HFFc6 (cell line): ENCODE measurements around the gene SLC27A2. TPM values are rescaled to one million over a fixed set of nuclear protein-coding genes. Genes with fewer than 3 reads are reported as not detected.

Experiments
- DNase-seq: peaks from one replicate; pipeline ENCODE4 v3.0.0-alpha.2; 2018
- H3K27ac Mint-ChIP-seq: 2 replicates; pipeline ENCODE4 v1.8.0; 2020; ENCODE audit warnings: mild to moderate bottlenecking, mixed read lengths
- H3K27me3 Mint-ChIP-seq: 2 replicates; pipeline ENCODE4 v1.8.0; 2021; ENCODE audit warnings: mild to moderate bottlenecking, moderate library complexity, mixed read lengths; ENCODE audit not compliant: insufficient read depth
- H3K36me3 Mint-ChIP-seq: 2 replicates; pipeline ENCODE4 v1.8.0; 2021; ENCODE audit warnings: low read depth, mixed read lengths
- H3K4me1 Mint-ChIP-seq: 2 replicates; pipeline ENCODE4 v1.8.0; 2020; ENCODE audit warnings: low read depth, mixed read lengths
- H3K4me3 Mint-ChIP-seq: 2 replicates; pipeline ENCODE4 v1.8.0; 2020; ENCODE audit warnings: mild to moderate bottlenecking, moderate library complexity, mixed read lengths
- H3K9me3 Mint-ChIP-seq: 2 replicates; pipeline ENCODE4 v1.8.0; 2020; ENCODE audit warnings: mild to moderate bottlenecking, mixed read lengths
- CTCF ChIP-seq: fragments of 200-600 bp; sonication (generic); IDR thresholded peaks from 2 replicates; pipeline ENCODE4 v1.5.0; 2021; ENCODE audit warnings: antibody characterized with exemption, mild to moderate bottlenecking
- total RNA-seq, 6 experiments: library from RNA; stranded (reverse); fragmentation: NEBNext Ultra II Directional; extraction: Animal tissue kit (Norgen Biotek cat#: 25700); gene quantifications; 2 replicates in 1 of 6; 3 replicates in 5 of 6; pipeline ENCODE4 v1.2.3, GENCODE V29; 2021

The SLC27A2 gene
- total RNA-seq, 6 experiments from 2014 or later = 0.87 to 2.0 (median 1.3) TPM

- H3K9me3 Mint-ChIP-seq = no peaks in the 10 kb centered on the region
- H3K4me1 Mint-ChIP-seq = peaks cover 24% of the 10 kb centered on the region
- H3K36me3 Mint-ChIP-seq = no peaks in the 10 kb centered on the region
These were observed 80.0 kb downstream of the SLC27A2 start for GRCh38 chr15:50261981-50262380.

GRCh38 chr15:50262533-50262932, 80.5 kb downstream of the SLC27A2 start:
- peaks cover 19% of the 10 kb centered on the region for H3K4me1 Mint-ChIP-seq
- no peak overlapping the region for H3K27ac Mint-ChIP-seq
- H3K4me3 Mint-ChIP-seq = no peak overlapping the region
- H3K27me3 Mint-ChIP-seq = peaks cover 12% of the 10 kb centered on the region
- H3K36me3 Mint-ChIP-seq = no peaks in the 10 kb centered on the region
- no peaks in the 10 kb centered on the region for H3K9me3 Mint-ChIP-seq
- no peak for DNase-seq
- no peak for TF ChIP-seq CTCF

More at GRCh38 chr15:50261981-50262380, 80.0 kb downstream of the SLC27A2 start:
- TF ChIP-seq CTCF = no peak
- DNase-seq = no peak
- H3K27me3 Mint-ChIP-seq = peaks cover 12% of the 10 kb centered on the region
- H3K4me3 Mint-ChIP-seq = no peak overlapping the region
- no peak overlapping the region for H3K27ac Mint-ChIP-seq

- Mint-ChIP-seq H3K36me3 (no peaks in the 10 kb centered on the region), H3K27me3 (peaks cover 12% of the 10 kb centered on the region), H3K27ac (no peak within 1 kb of the TSS), H3K9me3 (no peaks in the 10 kb centered on the region), H3K4me1 (peaks cover 6% of the 10 kb centered on the region), H3K4me3 (no peak within 1 kb of the TSS)
- no peak for TF ChIP-seq CTCF
- no peak for DNase-seq
These were observed 83.6 kb downstream of the SLC27A2 start, which contains the start of gene HDC for GRCh38 chr15:50265620-50266019. TSS of gene HDC (minus strand) at chr15:50265726. CDS start at chr15:50265623, 103 bp downstream.

GRCh38 chr15:50267577-50267976, 85.6 kb downstream of the SLC27A2 start:
- no peak for DNase-seq

GRCh38 chr15:50275091-50275490, 93.1 kb downstream of the SLC27A2 start:
- Mint-ChIP-seq H3K4me3 (no peak overlapping the region), H3K4me1 (peaks cover 3% of the 10 kb centered on the region), H3K9me3 (no peaks in the 10 kb centered on the region), H3K27ac (no peak overlapping the region), H3K36me3 (peaks cover 14% of the 10 kb centered on the region), H3K27me3 (peaks cover 2% of the 10 kb centered on the region)
- TF ChIP-seq CTCF = no peak
- no peak for DNase-seq

More at GRCh38 chr15:50267577-50267976, 85.6 kb downstream of the SLC27A2 start:
- Mint-ChIP-seq H3K27me3 (peaks cover 8% of the 10 kb centered on the region), H3K4me1 (no peaks in the 10 kb centered on the region), H3K27ac (no peak overlapping the region), H3K9me3 (no peaks in the 10 kb centered on the region), H3K4me3 (no peak overlapping the region), H3K36me3 (no peaks in the 10 kb centered on the region)
- TF ChIP-seq CTCF = no peak

GRCh38 chr15:50275908-50276307, 93.9 kb downstream of the SLC27A2 start:
- Mint-ChIP-seq H3K27ac (no peak overlapping the region), H3K4me1 (peaks cover 9% of the 10 kb centered on the region), H3K27me3 (peaks cover 2% of the 10 kb centered on the region), H3K4me3 (no peak overlapping the region), H3K9me3 (no peaks in the 10 kb centered on the region), H3K36me3 (peaks cover 14% of the 10 kb centered on the region)
- no peak for TF ChIP-seq CTCF
- no peak for DNase-seq
